Gastrocnemius medialis (tissue), 4 donors: ENCODE results near the gene RABL6. TPM values are rescaled to one million over a fixed set of nuclear protein-coding genes. Genes with fewer than 3 reads are reported as not detected.
A peak's percentile ranks its signal among the peaks of the same experiment; 100 is the strongest.
"Not testable (repeated sequence)": the region's sequence is repeated elsewhere in the genome, so short reads cannot be mapped to it uniquely, and the experiment has no call there.

ENCODE experiments used
- ATAC-seq, 2 donors: fragments of 150-250 bp; one replicate each; pipeline ENCODE4 v1.9.1; 2016
- DNase-seq, 2 donors: peaks; one replicate each; pipeline ENCODE4 v3.0.0-alpha.2; 2019
- H3K27ac ChIP-seq, 4 donors: fragments of 200-600 bp; sonication (generic); 1 replicate in 1 of 4; 2 replicates in 3 of 4; pipeline ENCODE4 v1.5.1; 2016 to 2018; ENCODE audit warnings: mild to moderate bottlenecking in 2 of 4, moderate library complexity in 1 of 4
- H3K27me3 ChIP-seq, 3 donors: fragments of 200-600 bp; sonication (generic) in 2 of 3; 1 replicate in 1 of 3; 2 replicates in 2 of 3; pipeline versions ENCODE4 v1.5.1 to v1.6.0; 2016 to 2019; ENCODE audit warnings: mild to moderate bottlenecking in 1 of 3, moderate library complexity in 1 of 3
- H3K36me3 ChIP-seq, 2 donors: fragments of 200-600 bp; sonication (generic) in 1 of 2; one replicate each; pipeline ENCODE4 v1.5.1; 2017 to 2018
- H3K4me1 ChIP-seq, 2 donors: fragments of 200-600 bp; sonication (generic) in 1 of 2; one replicate each; pipeline ENCODE4 v1.5.1; 2016 to 2017; ENCODE audit warnings: mild to moderate bottlenecking in 2 of 2
- H3K4me3 ChIP-seq, 4 donors: fragments of 200-600 bp; sonication (generic) in 3 of 4; 1 replicate in 1 of 4; 2 replicates in 3 of 4; pipeline ENCODE4 v1.5.1; 2016 to 2019; ENCODE audit warnings: mild to moderate bottlenecking in 2 of 4
- H3K9me3 ChIP-seq, 3 donors: fragments of 200-600 bp; sonication (generic) in 2 of 3; 1 replicate in 1 of 3; 2 replicates in 2 of 3; pipeline ENCODE4 v1.5.1; 2016 to 2019
- CTCF ChIP-seq, 5 experiments: fragments of 450-650 bp in 3 of 5; fragments of 200-600 bp in 2 of 5; sonication (generic) in 2 of 5; IDR thresholded peaks in 4 of 5; conservative IDR thresholded peaks in 1 of 5; 1 replicate in 4 of 5; 2 replicates in 1 of 5; pipeline ENCODE4 v1.5.1; 2016 to 2019; ENCODE audit warnings: antibody characterized with exemption in 5 of 5, mild to moderate bottlenecking in 3 of 5, moderate library complexity in 3 of 5
- POLR2A ChIP-seq, 2 donors: fragments of 450-650 bp; IDR thresholded peaks; one replicate each; pipeline ENCODE4 v1.6.1; 2017; ENCODE audit warnings: antibody characterized with exemption in 2 of 2, mild to moderate bottlenecking in 2 of 2, moderate library complexity in 2 of 2
- in situ Hi-C, 4 donors: fragments of 200-750 bp; cut with MboI; loops; one replicate each; pipeline versions ENCODE4 v1.15.0 to v1.8.0; 2017; ENCODE audit warnings: low sequenced_read_pairs in 4 of 4
- intact Hi-C: fragments of 100-400 bp; cut with DNase I; formaldehyde crosslinking; loops from one replicate; pipeline ENCODE4 v1.15.1; 2023; ENCODE audit warnings: low total_unique reads
- total RNA-seq, 4 donors: library from RNA; depleted of rRNA; stranded (reverse); fragments of >200 nt; gene quantifications; one replicate each; pipeline versions ENCODE4 v1.1.0 to v1.2.3, GENCODE V29; 2016

The RABL6 gene
- total RNA-seq, 4 donors from 2014 or later: 84.9 to 121 (median 105) TPM

GRCh38 chr9:136876476-136876875 lies 68.7 kb downstream of the RABL6 start:
- TF ChIP-seq POLR2A (IDR thresholded peaks at IDR 0.05): no peak
- TF ChIP-seq CTCF (IDR thresholded peaks at IDR 0.05 in 4 of 5, conservative IDR thresholded peaks at IDR 0.05 in 1 of 5): no peak
- Histone ChIP-seq H3K27ac (no peak overlapping the region), H3K4me1 (no peaks in the 10 kb centered on the region), H3K27me3 (no peaks in the 10 kb centered on the region), H3K36me3 (no peaks in the 10 kb centered on the region), H3K9me3 (no peaks in the 10 kb centered on the region), H3K4me3 (no peak overlapping the region)
- in situ Hi-C loops: no loop called here
- ATAC-seq (no peak), DNase-seq (no peak)
- intact Hi-C loops: no loop called here

DNA sequence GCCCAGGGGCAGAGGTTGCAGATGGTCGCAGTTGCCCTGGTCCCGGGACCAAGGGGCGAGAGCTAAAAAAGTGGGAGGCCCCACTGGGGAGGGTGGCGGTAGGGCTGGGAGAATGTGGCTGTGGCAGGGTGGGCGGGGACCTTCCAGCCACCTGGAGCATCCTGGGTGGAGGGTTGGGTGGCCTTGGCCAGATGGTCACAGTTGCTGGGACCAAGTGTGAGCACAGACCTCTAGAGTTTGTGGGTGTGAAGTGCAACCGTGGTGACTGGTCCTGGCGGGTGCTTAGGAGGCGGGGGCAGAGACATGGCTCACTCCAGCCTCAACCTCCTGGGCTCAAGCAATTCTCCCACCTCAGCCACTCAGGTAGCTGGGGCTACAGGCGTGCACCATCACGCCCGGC lies 72.9 kb downstream of the RABL6 start:
- in situ Hi-C loops (no loop called here), intact Hi-C loops (no loop called here)
- peaks cover 0 to 4% of the 10 kb centered on the region in 2 donors for H3K4me1 ChIP-seq
- ATAC-seq (no peak), DNase-seq (no peak)
- no peak for TF ChIP-seq POLR2A (IDR thresholded peaks at IDR 0.05)
- TF ChIP-seq CTCF (IDR thresholded peaks at IDR 0.05 in 4 of 5, conservative IDR thresholded peaks at IDR 0.05 in 1 of 5): no peak
- H3K36me3 ChIP-seq: no peaks in the 10 kb centered on the region
- no peaks in the 10 kb centered on the region for H3K9me3 ChIP-seq
- no peak overlapping the region for H3K4me3 ChIP-seq
- H3K27me3 ChIP-seq: no peaks in the 10 kb centered on the region
- no peak overlapping the region for H3K27ac ChIP-seq

GRCh38 chr9:136881691-136882108 lies 74.0 kb downstream of the RABL6 start:
- H3K9me3 ChIP-seq: no peaks in the 10 kb centered on the region
- in situ Hi-C loops: no loop called here

DNA sequence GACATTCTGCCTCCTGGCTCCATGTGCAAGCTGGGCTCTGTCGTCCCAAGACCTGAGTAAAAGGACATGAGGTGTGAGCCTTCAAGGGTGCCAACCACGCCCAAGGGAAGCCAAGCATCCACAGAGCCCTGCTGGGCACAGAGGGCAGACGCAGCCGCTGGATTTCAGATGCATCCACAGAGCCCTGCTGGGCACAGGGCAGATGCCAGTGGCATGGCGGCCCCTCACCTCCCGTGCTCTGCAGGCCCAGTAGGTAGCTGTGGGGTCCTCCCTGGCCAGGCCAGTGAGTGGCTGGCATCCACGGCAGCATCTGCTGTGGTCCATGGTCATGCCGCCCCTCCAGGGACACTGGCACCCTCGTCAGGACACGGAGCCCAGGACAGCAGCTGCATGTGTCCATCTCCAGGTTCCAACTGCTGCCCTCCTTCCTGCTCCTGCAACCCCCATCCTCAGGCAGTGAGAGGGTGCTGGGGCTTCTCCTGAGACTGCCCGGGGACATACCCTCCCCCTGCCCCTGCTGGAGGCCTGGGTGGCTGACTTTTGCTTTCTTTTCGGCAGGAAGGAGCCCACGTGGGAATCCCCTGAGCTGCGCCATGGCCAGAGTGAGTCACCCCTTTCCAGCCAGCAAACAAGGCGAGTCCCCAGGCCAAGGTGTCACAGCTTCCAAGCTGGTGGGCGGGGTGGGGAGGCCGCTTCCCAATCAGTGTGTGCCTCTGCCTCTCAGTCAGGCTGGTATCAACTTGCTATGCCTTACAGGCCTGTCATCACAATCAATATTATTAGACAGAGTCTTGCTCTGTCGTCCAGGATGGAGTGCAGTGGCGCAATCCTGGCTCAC lies 74.6 kb downstream of the RABL6 start:
- H3K9me3 ChIP-seq: no peaks in the 10 kb centered on the region
- H3K4me1 ChIP-seq: peaks cover 6 to 8% of the 10 kb centered on the region in 2 donors
- no peaks in the 10 kb centered on the region for H3K36me3 ChIP-seq
- DNase-seq (peak in 1 of 2 donors; percentile 50), ATAC-seq (no peak)
- TF ChIP-seq CTCF (IDR thresholded peaks at IDR 0.05 in 4 of 5, conservative IDR thresholded peaks at IDR 0.05 in 1 of 5): no peak
- no peak for TF ChIP-seq POLR2A (IDR thresholded peaks at IDR 0.05)
- H3K27me3 ChIP-seq: no peaks in the 10 kb centered on the region
- H3K4me3 ChIP-seq: peak overlapping the region in 3 of 4 donors; percentile 21 to 30 (median 27)
- in situ Hi-C loops (no loop called here), intact Hi-C loops (no loop called here)
- H3K27ac ChIP-seq: peak overlapping the region in 2 of 4 donors; percentile 20 to 36

More at GRCh38 chr9:136881691-136882108, 74.0 kb downstream of the RABL6 start:
- intact Hi-C loops: no loop called here
- peak overlapping the region in 1 of 4 donors; percentile 20 for H3K27ac ChIP-seq
- DNase-seq: no peak
- H3K4me1 ChIP-seq: peaks cover 0 to 4% of the 10 kb centered on the region in 2 donors
- H3K4me3 ChIP-seq: no peak overlapping the region
- TF ChIP-seq CTCF (IDR thresholded peaks at IDR 0.05 in 4 of 5, conservative IDR thresholded peaks at IDR 0.05 in 1 of 5) (no peak), POLR2A (IDR thresholded peaks at IDR 0.05) (no peak)
- no peaks in the 10 kb centered on the region for H3K36me3 ChIP-seq
- no peaks in the 10 kb centered on the region for H3K27me3 ChIP-seq
- no peak for ATAC-seq

DNA sequence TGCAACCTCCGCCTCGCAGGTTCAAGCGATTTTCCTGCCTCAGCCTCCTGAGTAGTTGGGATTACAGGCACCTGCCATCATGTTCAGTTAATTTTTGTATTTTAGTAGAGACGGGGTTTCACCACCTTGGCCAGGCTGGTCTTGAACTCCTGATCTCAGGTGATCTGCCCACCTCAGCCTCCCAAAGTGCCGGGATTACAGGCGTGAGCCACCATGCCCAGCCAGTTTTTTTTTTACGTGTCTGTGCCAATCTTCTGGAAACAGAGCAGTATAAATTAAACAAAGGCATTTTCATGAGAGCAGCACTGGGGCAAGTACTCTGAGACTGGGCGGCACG lies 75.2 kb downstream of the RABL6 start:
- in situ Hi-C loops, H3K4me3 ChIP-seq, intact Hi-C loops, H3K27me3 ChIP-seq, H3K36me3 ChIP-seq, DNase-seq, ATAC-seq, H3K9me3 ChIP-seq: not testable (repeated sequence)
- Histone ChIP-seq H3K4me1 (peaks cover 12 to 13% of the 10 kb centered on the region in 2 donors), H3K27ac (peak overlapping the region in 1 of 4 donors; percentile 10)

GRCh38 chr9:136883670-136884069 lies 75.9 kb downstream of the RABL6 start:
- H3K4me3 ChIP-seq, H3K27ac ChIP-seq, ATAC-seq, DNase-seq, intact Hi-C loops, H3K9me3 ChIP-seq, H3K36me3 ChIP-seq, in situ Hi-C loops, H3K27me3 ChIP-seq: not testable (repeated sequence)
- H3K4me1 ChIP-seq: peaks cover 13 to 14% of the 10 kb centered on the region in 2 donors
